Mucosa of stomach (tissue), 1 donor: ENCODE results near the gene DUOX2.
A peak's percentile ranks its signal among the peaks of the same experiment; 100 is the strongest.
"Not testable (repeated sequence)": the region's sequence is repeated elsewhere in the genome, so short reads cannot be mapped to it uniquely, and the experiment has no call there.

ENCODE experiments used
- H3K27me3 ChIP-seq: one replicate; pipeline ENCODE4 v1.7.0; 2013; ENCODE audit warnings: mild to moderate bottlenecking, low read length; ENCODE audit not compliant: control insufficient read depth, insufficient read depth
- H3K36me3 ChIP-seq: one replicate; pipeline ENCODE4 v1.7.0; 2013; ENCODE audit warnings: low read length; ENCODE audit not compliant: control insufficient read depth, insufficient read depth
- H3K4me1 ChIP-seq: one replicate; pipeline ENCODE4 v1.7.0; 2013; ENCODE audit warnings: mild to moderate bottlenecking, low read length; ENCODE audit not compliant: control insufficient read depth, insufficient read depth
- H3K4me3 ChIP-seq: one replicate; pipeline ENCODE4 v1.7.0; 2013; ENCODE audit warnings: low read length
- H3K9ac ChIP-seq: one replicate; pipeline ENCODE4 v1.7.0; 2013; ENCODE audit warnings: mild to moderate bottlenecking, low read length, moderate library complexity
- H3K9me3 ChIP-seq: one replicate; pipeline ENCODE4 v1.7.0; 2013; ENCODE audit warnings: mild to moderate bottlenecking, low read length, moderate library complexity; ENCODE audit not compliant: control insufficient read depth
- donor health status: Pancreatic carcinoma.

DUOX2 gene

GRCh38 chr15:45115312-45115820 lies 1.4 kb upstream of the DUOX2 start:
- H3K4me1 ChIP-seq = peaks cover 50% of the 10 kb centered on the region
- H3K4me3 ChIP-seq = no peak overlapping the region
- no peaks in the 10 kb centered on the region for H3K36me3 ChIP-seq
- no peaks in the 10 kb centered on the region for H3K9me3 ChIP-seq
- H3K9ac ChIP-seq = no peak overlapping the region
- peaks cover 70% of the 10 kb centered on the region for H3K27me3 ChIP-seq

GRCh38 chr15:45114751-45115085 lies 746 bp upstream of the DUOX2 start:
- Histone ChIP-seq H3K4me3 (no peak overlapping the region), H3K9me3 (no peaks in the 10 kb centered on the region), H3K36me3 (no peaks in the 10 kb centered on the region), H3K27me3 (peaks cover 77% of the 10 kb centered on the region), H3K4me1 (peaks cover 50% of the 10 kb centered on the region), H3K9ac (no peak overlapping the region)

- no peaks in the 10 kb centered on the region for H3K9me3 ChIP-seq
- no peak overlapping the region for H3K4me3 ChIP-seq
- no peaks in the 10 kb centered on the region for H3K36me3 ChIP-seq
- H3K27me3 ChIP-seq = peaks cover 81% of the 10 kb centered on the region
- H3K9ac ChIP-seq = peak overlapping the region; percentile 5
- H3K4me1 ChIP-seq = peaks cover 50% of the 10 kb centered on the region
Measured at GRCh38 chr15:45113380-45113990, 487 bp downstream of the DUOX2 start.

DNA sequence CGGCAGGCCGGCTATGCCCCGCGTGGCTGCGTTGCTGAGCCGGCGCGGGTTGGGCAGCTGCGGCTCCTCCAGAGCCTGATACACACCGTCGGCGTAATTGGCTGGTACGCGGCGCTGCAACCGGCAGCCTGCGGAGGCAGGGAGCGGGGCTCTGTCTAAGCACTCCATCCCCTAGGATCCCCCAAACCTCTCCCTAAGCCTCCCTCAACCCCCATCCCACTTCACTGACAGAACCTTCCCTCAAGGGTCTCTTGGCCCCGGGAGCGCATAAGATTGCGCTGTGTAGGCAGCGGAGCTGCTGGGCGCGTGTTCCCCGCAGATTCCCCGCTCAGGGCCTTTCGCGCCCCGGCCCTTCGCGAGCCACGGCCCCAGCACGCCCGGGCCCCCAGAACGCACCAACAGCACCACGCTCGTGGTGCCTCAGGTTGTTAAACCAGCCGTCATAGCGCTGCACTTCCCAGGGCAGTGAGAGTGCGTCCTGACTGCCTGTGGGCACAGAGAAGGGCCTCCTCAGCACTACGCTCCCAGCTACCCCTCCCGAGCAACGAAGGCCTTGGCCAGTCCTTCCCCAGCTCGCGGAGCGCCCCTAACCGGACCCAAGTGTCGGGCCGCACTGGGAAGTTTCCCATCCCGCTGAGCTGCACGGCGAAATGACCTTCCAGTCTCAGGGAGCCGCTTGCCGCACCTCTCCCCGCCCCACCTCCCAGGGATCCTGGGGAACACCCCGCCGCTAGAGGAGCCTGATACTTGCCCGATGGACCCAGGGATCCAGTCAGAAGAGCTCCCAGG lies 1.2 kb downstream of the DUOX2 start:
- Histone ChIP-seq H3K9me3 (no peaks in the 10 kb centered on the region), H3K36me3 (no peaks in the 10 kb centered on the region), H3K4me1 (peaks cover 49% of the 10 kb centered on the region), H3K27me3 (peaks cover 85% of the 10 kb centered on the region), H3K9ac (peak overlapping the region; percentile 5), H3K4me3 (no peak overlapping the region)

DNA sequence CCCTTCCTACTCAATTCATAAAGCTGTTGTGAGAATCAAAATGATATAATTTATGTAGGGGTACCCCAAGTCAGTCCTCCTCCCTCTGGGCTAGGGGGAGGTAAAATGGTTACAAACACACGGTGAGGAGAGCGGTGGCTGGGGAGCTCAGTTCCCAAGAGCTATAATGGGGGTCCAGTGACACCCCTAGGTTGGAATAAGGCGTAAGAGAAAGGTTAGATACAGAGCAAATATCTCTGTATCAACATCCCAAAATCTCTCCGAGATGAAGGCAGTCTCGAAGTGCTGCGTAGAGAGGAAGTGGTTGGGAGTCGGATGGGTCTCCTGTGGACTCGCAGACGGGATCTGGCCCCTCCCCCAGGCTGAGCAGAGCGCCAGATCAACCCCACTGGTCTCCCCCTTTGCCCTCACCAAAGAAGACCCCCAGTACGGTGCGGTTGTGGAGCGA lies 1.8 kb downstream of the DUOX2 start:
- H3K9ac ChIP-seq = peak overlapping the region; percentile 5
- H3K4me3 ChIP-seq = no peak overlapping the region
- H3K9me3 ChIP-seq = no peaks in the 10 kb centered on the region
- H3K36me3 ChIP-seq = no peaks in the 10 kb centered on the region
- H3K27me3 ChIP-seq = peaks cover 79% of the 10 kb centered on the region
- H3K4me1 ChIP-seq = peaks cover 43% of the 10 kb centered on the region

DNA sequence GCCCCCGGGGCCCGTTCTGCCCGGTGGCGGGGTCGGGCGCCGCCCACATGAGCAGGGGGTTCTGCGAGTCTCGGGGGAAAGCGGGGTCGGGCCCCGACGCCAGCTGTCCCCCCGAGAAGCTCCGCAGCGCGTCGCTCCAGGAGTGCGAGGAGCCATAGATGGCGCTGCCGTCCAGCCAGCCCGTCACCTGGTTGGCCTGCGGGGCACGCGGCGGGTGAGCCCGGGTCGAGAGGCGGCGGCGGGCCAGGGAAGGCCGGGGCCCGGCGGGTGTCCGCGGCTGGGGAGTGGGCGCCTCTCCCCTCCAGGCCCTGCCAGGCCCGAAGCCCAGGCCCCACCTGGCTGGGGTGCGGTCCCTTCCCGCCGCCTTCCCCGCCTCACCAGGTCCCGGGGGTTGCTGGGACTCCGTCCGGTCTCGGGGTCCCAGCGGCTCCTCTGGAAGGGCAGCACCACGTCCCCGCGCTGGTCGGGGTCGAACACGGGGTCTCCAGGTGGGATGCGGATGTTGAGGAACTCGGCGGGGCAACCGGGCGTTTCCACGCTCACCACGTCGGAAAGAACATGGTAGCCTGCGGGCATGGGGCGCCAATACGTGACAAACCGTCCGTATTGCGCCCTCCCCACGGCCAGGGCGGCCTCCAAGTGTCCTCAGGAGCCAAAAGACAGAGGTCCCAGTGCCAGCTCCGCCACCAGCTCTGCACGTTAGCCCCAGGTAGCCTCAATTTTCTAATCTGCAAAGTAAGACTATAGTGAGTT lies 2.4 kb downstream of the DUOX2 start:
- H3K4me3 ChIP-seq = no peak overlapping the region
- H3K4me1 ChIP-seq = peaks cover 37% of the 10 kb centered on the region
- no peaks in the 10 kb centered on the region for H3K9me3 ChIP-seq
- H3K9ac ChIP-seq = no peak overlapping the region
- H3K36me3 ChIP-seq = no peaks in the 10 kb centered on the region
- H3K27me3 ChIP-seq = peaks cover 77% of the 10 kb centered on the region

DNA sequence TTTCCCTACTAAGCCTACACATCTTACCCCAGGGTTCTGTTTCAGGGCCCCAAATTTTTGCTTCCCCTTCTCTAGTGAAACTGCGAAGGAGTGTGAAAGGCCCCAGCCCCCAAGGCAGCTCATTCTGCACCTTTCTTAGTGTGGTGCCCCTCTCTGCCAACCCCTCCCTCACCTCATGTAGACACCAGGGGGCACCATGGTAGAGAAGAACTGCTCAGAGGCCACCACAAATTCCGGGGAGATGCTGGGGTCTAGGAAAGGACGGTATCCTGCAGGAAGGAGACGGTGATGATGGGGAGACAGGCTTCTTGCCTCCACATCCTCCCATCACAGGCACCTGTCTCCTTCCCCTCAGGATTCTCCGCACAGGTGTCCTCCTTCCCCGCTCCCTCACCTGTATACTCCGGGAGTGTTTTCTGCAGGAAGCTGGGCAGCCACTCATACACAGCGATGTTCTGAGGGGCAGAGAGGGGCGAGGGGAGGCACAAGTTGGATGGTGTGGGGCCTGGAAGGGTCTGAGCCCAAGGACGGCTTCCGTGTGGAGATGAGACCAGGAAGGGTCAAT lies 3.6 kb downstream of the DUOX2 start:
- H3K27me3 ChIP-seq = peaks cover 65% of the 10 kb centered on the region
- peaks cover 36% of the 10 kb centered on the region for H3K4me1 ChIP-seq

GRCh38 chr15:45107941-45108630 lies 5.9 kb downstream of the DUOX2 start:
- Histone ChIP-seq H3K4me3 (no peak overlapping the region), H3K4me1 (peaks cover 35% of the 10 kb centered on the region), H3K9me3 (no peaks in the 10 kb centered on the region), H3K36me3 (no peaks in the 10 kb centered on the region), H3K9ac (no peak overlapping the region), H3K27me3 (peaks cover 42% of the 10 kb centered on the region)

More for the DNA sequence above, 3.6 kb downstream of the DUOX2 start:
- H3K9ac ChIP-seq = no peak overlapping the region
- no peaks in the 10 kb centered on the region for H3K36me3 ChIP-seq
- H3K9me3 ChIP-seq = no peaks in the 10 kb centered on the region
- H3K4me3 ChIP-seq = no peak overlapping the region

- Histone ChIP-seq H3K27me3 (peaks cover 24% of the 10 kb centered on the region), H3K4me1 (peaks cover 25% of the 10 kb centered on the region), H3K9ac (no peak overlapping the region), H3K4me3 (no peak overlapping the region), H3K9me3 (no peaks in the 10 kb centered on the region), H3K36me3 (no peaks in the 10 kb centered on the region)
Measured at GRCh38 chr15:45106002-45106790, 7.8 kb downstream of the DUOX2 start.

- no peak overlapping the region for H3K4me3 ChIP-seq
- no peak overlapping the region for H3K9ac ChIP-seq
- no peaks in the 10 kb centered on the region for H3K36me3 ChIP-seq
- H3K27me3 ChIP-seq = peaks cover 23% of the 10 kb centered on the region
- H3K4me1 ChIP-seq = peaks cover 25% of the 10 kb centered on the region
- H3K9me3 ChIP-seq = no peaks in the 10 kb centered on the region
Measured at GRCh38 chr15:45105586-45105985, 8.4 kb downstream of the DUOX2 start.

- not testable (repeated sequence) for H3K27me3 ChIP-seq, H3K9ac ChIP-seq, H3K36me3 ChIP-seq, H3K4me3 ChIP-seq, H3K9me3 ChIP-seq
- H3K4me1 ChIP-seq = peaks cover 25% of the 10 kb centered on the region
Measured at GRCh38 chr15:45104170-45104569, 9.8 kb downstream of the DUOX2 start.
